Spleen (tissue), 7 donors: ENCODE results near the gene MIAT.

ENCODE experiments used
- CTCF ChIP-seq, 11 experiments: fragments of 200-600 bp in 7 of 11; fragments of 450-650 bp in 4 of 11; sonication (generic) in 4 of 11; IDR thresholded peaks in 8 of 11; conservative IDR thresholded peaks in 3 of 11; 1 replicate in 7 of 11; 2 replicates in 4 of 11; pipeline versions ENCODE4 v1.4.0 to v1.8.0; 2016 to 2021; ENCODE audit warnings: antibody characterized with exemption in 11 of 11, inconsistent platforms in 4 of 11, mild to moderate bottlenecking in 1 of 11
- POLR2A ChIP-seq, 3 donors: fragments of 450-650 bp; IDR thresholded peaks; one replicate each; pipeline ENCODE4 v1.5.1; 2017; ENCODE audit warnings: antibody characterized with exemption in 3 of 3, mild to moderate bottlenecking in 1 of 3
- POLR2AphosphoS5 ChIP-seq, 3 donors: sonication (generic); formaldehyde crosslinking; IDR thresholded peaks; one replicate each; pipeline ENCODE4 v1.5.1; 2017; ENCODE audit warnings: antibody characterized with exemption in 3 of 3
- donor health status: DM: no; HTN: no; CAD: no; lungs with moderate emphysema.
- donor health status: DM: no; HTN: no; CAD: no.
- donor health status: DM: no; HTN: no; CAD: no.

DNA sequence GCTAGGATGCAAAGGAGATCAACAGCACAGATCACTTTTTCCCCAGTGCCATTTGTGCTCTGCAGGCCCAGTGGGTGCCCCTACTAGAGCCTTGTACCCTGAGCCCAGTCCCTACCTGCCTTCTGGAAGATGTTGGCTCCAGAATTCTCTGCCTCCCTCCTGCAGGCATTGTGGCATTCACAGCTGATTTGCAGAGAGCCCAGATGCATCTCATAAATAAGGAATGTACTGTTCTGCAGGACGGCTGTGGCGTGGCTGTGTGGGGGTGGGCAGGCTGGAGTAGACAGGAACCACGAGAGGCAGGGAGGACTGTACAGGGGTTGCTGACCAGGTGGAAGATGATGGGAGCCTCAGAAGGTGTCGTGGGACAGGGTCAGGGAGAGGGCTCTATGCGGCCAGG, 11.2 kb upstream of the MIAT start:
- TF ChIP-seq CTCF (IDR thresholded peaks at IDR 0.05 in 8 of 11, conservative IDR thresholded peaks at IDR 0.05 in 3 of 11) (no peak), POLR2A (IDR thresholded peaks at IDR 0.05) (no peak), POLR2AphosphoS5 (IDR thresholded peaks at IDR 0.05) (no peak)
